Fibroblast of lung (primary cell): Measurements from ENCODE around the gene TESK2. TPM values are rescaled to one million over a fixed set of nuclear protein-coding genes. Genes with fewer than 3 reads are reported as not detected.

Experiments used
- DNase-seq, 2 donors: peaks; one replicate each; pipeline versions ENCODE4 v3.0.0 to v3.0.0-alpha.2; 2010; ENCODE audit warnings: low read depth in 2 of 2
- H2AFZ ChIP-seq: 2 replicates; pipeline ENCODE4 v1.5.1; 2012; ENCODE audit warnings: low read length, control low read depth, inconsistent platforms
- H3K27ac ChIP-seq: 2 replicates; pipeline ENCODE4 v1.5.1; 2011; ENCODE audit warnings: low read length, control low read depth; ENCODE audit not compliant: insufficient read depth
- H3K27me3 ChIP-seq: 2 replicates; pipeline ENCODE4 v1.5.1; 2011; ENCODE audit warnings: mild to moderate bottlenecking, low read length; ENCODE audit not compliant: control insufficient read depth, insufficient read depth
- H3K36me3 ChIP-seq: 2 replicates; pipeline ENCODE4 v1.5.1; 2011; ENCODE audit warnings: low read length; ENCODE audit not compliant: control insufficient read depth, insufficient read depth
- H3K4me1 ChIP-seq: 2 replicates; pipeline ENCODE4 v1.5.1; 2011; ENCODE audit warnings: low read length; ENCODE audit not compliant: control insufficient read depth, insufficient read depth; ENCODE audit errors: extremely low read depth
- H3K4me2 ChIP-seq: 2 replicates; pipeline ENCODE4 v1.5.1; 2011; ENCODE audit warnings: low read length, control low read depth; ENCODE audit not compliant: insufficient read depth; ENCODE audit errors: extremely low read depth
- H3K4me3 ChIP-seq, 4 experiments: fragments of 200-600 bp in 1 of 4; sonication (generic) in 1 of 4; replicated peaks in 1 of 4; 2 replicates each; pipeline ENCODE4 v1.5.1; 2011 to 2016; ENCODE audit warnings: low read length in 4 of 4, low read depth in 3 of 4, mild to moderate bottlenecking in 3 of 4, control low read depth in 2 of 4, inconsistent platforms in 1 of 4, mixed read lengths in 1 of 4; ENCODE audit not compliant: insufficient read depth in 1 of 4; ENCODE audit errors: control extremely low read depth in 1 of 4
- H3K79me2 ChIP-seq: 2 replicates; pipeline ENCODE4 v1.5.1; 2012; ENCODE audit warnings: mild to moderate bottlenecking, low read length, inconsistent platforms; ENCODE audit not compliant: control insufficient read depth, insufficient read depth
- H3K9ac ChIP-seq: 2 replicates; pipeline ENCODE4 v1.5.1; 2011; ENCODE audit warnings: mild to moderate bottlenecking, low read length, control low read depth; ENCODE audit not compliant: insufficient read depth
- H3K9me3 ChIP-seq: 2 replicates; pipeline ENCODE4 v1.5.1; 2012; ENCODE audit warnings: low read depth, low read length; ENCODE audit not compliant: control insufficient read depth, insufficient read depth
- H4K20me1 ChIP-seq: 2 replicates; pipeline ENCODE4 v1.5.1; 2011; ENCODE audit warnings: low read length; ENCODE audit not compliant: control insufficient read depth, insufficient read depth; ENCODE audit errors: extremely low read depth
- EZH2 ChIP-seq: IDR thresholded peaks from 2 replicates; pipeline ENCODE4 v1.5.1; 2012; ENCODE audit warnings: low read length, control low read depth, mild to moderate bottlenecking; ENCODE audit errors: missing control alignments
- polyA plus RNA-seq, 2 donors: library from polyadenylated mRNA; depleted of rRNA in 1 of 2; stranded (reverse) in 1 of 2; unstranded in 1 of 2; fragments of >200 nt; gene quantifications; 2 replicates each; pipeline ENCODE4 v1.2.1, GENCODE V29; 2011 to 2012; ENCODE audit warnings: missing spikeins in 1 of 2
- total RNA-seq: library from RNA; depleted of rRNA; stranded (reverse); fragments of >200 nt; gene quantifications from 2 replicates; pipeline ENCODE4 v1.2.1, GENCODE V29; 2014
- TF ChIP-seq, protein P1 (sequence below), 2 donors: IDR thresholded peaks in 1 of 2; conservative IDR thresholded peaks in 1 of 2; 1 replicate in 1 of 2; 2 replicates in 1 of 2; pipeline ENCODE4 v1.5.1; 2011 to 2012; ENCODE audit warnings: low read length in 2 of 2, control low read depth in 1 of 2, inconsistent platforms in 1 of 2, low read depth in 1 of 2, mild to moderate bottlenecking in 1 of 2

TESK2 gene
- total and polyA plus RNA-seq, 2 donors (not counting 1 experiment from before 2014, with no cell fraction given): 1.7 to 4.3 TPM

GRCh38 chr1:45501505-45501859 lies 10.5 kb upstream of the TESK2 start:
- Histone ChIP-seq H3K9ac (no peak overlapping the region), H3K4me1 (no peaks in the 10 kb centered on the region), H4K20me1 (no peaks in the 10 kb centered on the region), H2AFZ (no peak overlapping the region), H3K79me2 (no peaks in the 10 kb centered on the region), H3K27me3 (no peaks in the 10 kb centered on the region), H3K27ac (no peak overlapping the region), H3K9me3 (no peaks in the 10 kb centered on the region), H3K4me2 (no peak overlapping the region), H3K36me3 (no peaks in the 10 kb centered on the region), H3K4me3 (no peak overlapping the region)
- DNase-seq: no peak
- no peak for TF ChIP-seq EZH2
- TF ChIP-seq, protein P1, sequence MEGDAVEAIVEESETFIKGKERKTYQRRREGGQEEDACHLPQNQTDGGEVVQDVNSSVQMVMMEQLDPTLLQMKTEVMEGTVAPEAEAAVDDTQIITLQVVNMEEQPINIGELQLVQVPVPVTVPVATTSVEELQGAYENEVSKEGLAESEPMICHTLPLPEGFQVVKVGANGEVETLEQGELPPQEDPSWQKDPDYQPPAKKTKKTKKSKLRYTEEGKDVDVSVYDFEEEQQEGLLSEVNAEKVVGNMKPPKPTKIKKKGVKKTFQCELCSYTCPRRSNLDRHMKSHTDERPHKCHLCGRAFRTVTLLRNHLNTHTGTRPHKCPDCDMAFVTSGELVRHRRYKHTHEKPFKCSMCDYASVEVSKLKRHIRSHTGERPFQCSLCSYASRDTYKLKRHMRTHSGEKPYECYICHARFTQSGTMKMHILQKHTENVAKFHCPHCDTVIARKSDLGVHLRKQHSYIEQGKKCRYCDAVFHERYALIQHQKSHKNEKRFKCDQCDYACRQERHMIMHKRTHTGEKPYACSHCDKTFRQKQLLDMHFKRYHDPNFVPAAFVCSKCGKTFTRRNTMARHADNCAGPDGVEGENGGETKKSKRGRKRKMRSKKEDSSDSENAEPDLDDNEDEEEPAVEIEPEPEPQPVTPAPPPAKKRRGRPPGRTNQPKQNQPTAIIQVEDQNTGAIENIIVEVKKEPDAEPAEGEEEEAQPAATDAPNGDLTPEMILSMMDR (conservative IDR thresholded peaks at IDR 0.05 in 1 of 2, IDR thresholded peaks at IDR 0.05 in 1 of 2; ENCODE audit: low read depth in 1 of 2, low read length in 2 of 2): no peak

DNA sequence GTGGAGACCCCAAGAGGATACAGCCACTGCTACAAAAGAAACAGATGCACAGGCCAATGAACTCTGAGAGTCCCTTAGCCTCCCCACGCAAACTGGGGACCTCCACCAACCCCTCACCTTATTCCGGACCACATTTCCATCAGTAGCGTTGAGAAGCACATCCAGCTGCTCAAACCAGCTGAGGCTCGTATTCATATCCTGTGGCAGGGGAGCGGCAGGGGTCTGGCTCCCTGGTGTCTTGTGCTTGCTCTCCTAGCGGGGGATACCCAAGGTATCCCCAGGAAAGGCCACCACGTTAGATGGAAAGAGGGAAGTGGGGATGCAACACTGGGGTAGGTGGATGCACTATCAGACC lies 8.4 kb upstream of the TESK2 start:
- Histone ChIP-seq H3K4me2 (peak overlapping the region; percentile 66), H3K9ac (no peak overlapping the region), H3K9me3 (no peaks in the 10 kb centered on the region), H3K36me3 (no peaks in the 10 kb centered on the region), H2AFZ (peak overlapping the region; percentile 74), H3K4me3 (peak overlapping the region; percentile 19 to 84 (median 63)), H3K4me1 (no peaks in the 10 kb centered on the region), H3K79me2 (no peaks in the 10 kb centered on the region), H3K27me3 (no peaks in the 10 kb centered on the region), H4K20me1 (no peaks in the 10 kb centered on the region), H3K27ac (no peak overlapping the region)
- DNase-seq: peak in 1 of 2 donors; percentile 7
- TF ChIP-seq EZH2: no peak
- TF ChIP-seq, protein P1 (conservative IDR thresholded peaks at IDR 0.05 in 1 of 2, IDR thresholded peaks at IDR 0.05 in 1 of 2; ENCODE audit: low read depth in 1 of 2, low read length in 2 of 2): no peak

DNA sequence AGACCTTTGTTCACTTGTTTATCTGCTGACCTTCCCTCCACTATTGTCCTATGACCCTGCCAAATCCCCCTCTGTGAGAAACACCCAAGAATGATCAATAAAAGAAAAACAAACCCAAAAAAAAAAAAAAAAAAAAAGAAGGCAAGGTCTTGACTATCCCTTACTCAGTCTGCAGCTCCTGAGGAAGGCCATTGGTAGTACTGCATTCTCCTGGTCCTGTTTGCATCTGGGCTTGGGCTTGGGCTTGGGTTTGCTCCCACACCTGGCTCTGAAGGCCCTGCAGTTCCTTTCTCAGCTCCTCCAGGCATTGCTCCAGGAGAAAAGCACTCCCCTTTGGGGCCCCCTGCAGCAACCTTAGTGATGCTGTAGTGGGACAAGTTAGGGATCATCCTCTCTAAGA lies 7.3 kb upstream of the TESK2 start:
- Histone ChIP-seq H3K4me2 (no peak overlapping the region), H3K9ac (no peak overlapping the region), H3K79me2 (no peaks in the 10 kb centered on the region), H4K20me1 (no peaks in the 10 kb centered on the region), H3K9me3 (no peaks in the 10 kb centered on the region), H2AFZ (no peak overlapping the region), H3K27me3 (no peaks in the 10 kb centered on the region), H3K27ac (no peak overlapping the region), H3K4me1 (no peaks in the 10 kb centered on the region), H3K36me3 (no peaks in the 10 kb centered on the region), H3K4me3 (no peak overlapping the region)
- TF ChIP-seq, protein P1 (conservative IDR thresholded peaks at IDR 0.05 in 1 of 2, IDR thresholded peaks at IDR 0.05 in 1 of 2; ENCODE audit: low read depth in 1 of 2, low read length in 2 of 2): no peak
- no peak for TF ChIP-seq EZH2
- no peak for DNase-seq
